HEK293 (cell line): ENCODE data around the gene NOC2L.
A peak's percentile ranks its signal among the peaks of the same experiment; 100 is the strongest.

Source experiments
- BCL11B ChIP-seq: fragments of 450-650 bp; formaldehyde crosslinking; IDR thresholded peaks from 2 replicates; pipeline ENCODE4 v1.5.1; 2016; ENCODE audit warnings: low read depth, missing biosample characterization, missing genetic modification characterization
- SALL2 ChIP-seq: fragments of 450-650 bp; formaldehyde crosslinking; IDR thresholded peaks from 2 replicates; pipeline ENCODE4 v1.5.0; 2017; ENCODE audit warnings: missing biosample characterization, mild to moderate bottlenecking, missing genetic modification characterization, borderline replicate concordance
- YY1 ChIP-seq: fragments of 450-650 bp; formaldehyde crosslinking; IDR thresholded peaks from 2 replicates; pipeline ENCODE4 v1.5.1; 2018; ENCODE audit warnings: missing biosample characterization, missing genetic modification characterization
- ZIC2 ChIP-seq: fragments of 450-650 bp; formaldehyde crosslinking; IDR thresholded peaks from 2 replicates; pipeline ENCODE4 v1.5.1; 2016; ENCODE audit warnings: missing biosample characterization, missing genetic modification characterization
- ZNF19 ChIP-seq: fragments of 450-650 bp; formaldehyde crosslinking; IDR thresholded peaks from 2 replicates; pipeline ENCODE4; 2016; ENCODE audit warnings: missing biosample characterization, missing genetic modification characterization, low read depth
- ZNF311 ChIP-seq: fragments of 450-650 bp; formaldehyde crosslinking; IDR thresholded peaks from 2 replicates; pipeline ENCODE4 v1.5.1; 2017; ENCODE audit warnings: missing biosample characterization, missing genetic modification characterization, borderline replicate concordance
- ZNF335 ChIP-seq: fragments of 450-650 bp; formaldehyde crosslinking; conservative IDR thresholded peaks from 2 replicates; pipeline ENCODE4 v1.5.1; 2016; ENCODE audit warnings: missing biosample characterization, missing genetic modification characterization
- ZNF433 ChIP-seq: fragments of 450-650 bp; formaldehyde crosslinking; IDR thresholded peaks from 2 replicates; pipeline ENCODE4 v1.5.1; 2016; ENCODE audit warnings: missing biosample characterization, missing genetic modification characterization, low read depth
- ZNF596 ChIP-seq: fragments of 450-650 bp; IDR thresholded peaks from 2 replicates; pipeline ENCODE4 v1.5.0; 2018; ENCODE audit warnings: missing biosample characterization, mild to moderate bottlenecking, missing genetic modification characterization, moderate library complexity
- ZNF664 ChIP-seq: fragments of 450-650 bp; formaldehyde crosslinking; IDR thresholded peaks from 2 replicates; pipeline ENCODE4 v1.5.1; 2016; ENCODE audit warnings: missing biosample characterization, missing genetic modification characterization
- ZNF768 ChIP-seq: fragments of 450-650 bp; formaldehyde crosslinking; IDR thresholded peaks from 2 replicates; pipeline ENCODE4 v1.5.1; 2018; ENCODE audit warnings: missing biosample characterization, mild to moderate bottlenecking, missing genetic modification characterization
- ZNF776 ChIP-seq: fragments of 450-650 bp; formaldehyde crosslinking; IDR thresholded peaks from 2 replicates; pipeline ENCODE4 v1.5.0; 2017; ENCODE audit warnings: missing biosample characterization, missing genetic modification characterization, borderline replicate concordance
- TF ChIP-seq, protein P1 (sequence below): fragments of 450-650 bp; formaldehyde crosslinking; IDR thresholded peaks from 2 replicates; pipeline ENCODE4 v1.5.1; 2016; ENCODE audit warnings: missing biosample characterization, missing genetic modification characterization
- TF ChIP-seq, protein P2 (sequence below): fragments of 450-650 bp; IDR thresholded peaks from 2 replicates; pipeline ENCODE4 v1.5.1; 2018; ENCODE audit warnings: missing biosample characterization, mild to moderate bottlenecking, missing genetic modification characterization
- TF ChIP-seq, protein P3 (sequence below): fragments of 450-650 bp; formaldehyde crosslinking; IDR thresholded peaks from 2 replicates; pipeline ENCODE4 v1.5.1; 2016; ENCODE audit warnings: missing biosample characterization, missing genetic modification characterization
- TF ChIP-seq, protein P4 (sequence below): fragments of 450-650 bp; formaldehyde crosslinking; IDR thresholded peaks from 2 replicates; pipeline ENCODE4 v1.5.1; 2016; ENCODE audit warnings: missing biosample characterization, missing genetic modification characterization
- TF ChIP-seq, protein P5 (sequence below): fragments of 450-650 bp; formaldehyde crosslinking; IDR thresholded peaks from 2 replicates; pipeline ENCODE4 v1.5.1; 2016; ENCODE audit warnings: missing biosample characterization, missing genetic modification characterization

NOC2L gene

DNA sequence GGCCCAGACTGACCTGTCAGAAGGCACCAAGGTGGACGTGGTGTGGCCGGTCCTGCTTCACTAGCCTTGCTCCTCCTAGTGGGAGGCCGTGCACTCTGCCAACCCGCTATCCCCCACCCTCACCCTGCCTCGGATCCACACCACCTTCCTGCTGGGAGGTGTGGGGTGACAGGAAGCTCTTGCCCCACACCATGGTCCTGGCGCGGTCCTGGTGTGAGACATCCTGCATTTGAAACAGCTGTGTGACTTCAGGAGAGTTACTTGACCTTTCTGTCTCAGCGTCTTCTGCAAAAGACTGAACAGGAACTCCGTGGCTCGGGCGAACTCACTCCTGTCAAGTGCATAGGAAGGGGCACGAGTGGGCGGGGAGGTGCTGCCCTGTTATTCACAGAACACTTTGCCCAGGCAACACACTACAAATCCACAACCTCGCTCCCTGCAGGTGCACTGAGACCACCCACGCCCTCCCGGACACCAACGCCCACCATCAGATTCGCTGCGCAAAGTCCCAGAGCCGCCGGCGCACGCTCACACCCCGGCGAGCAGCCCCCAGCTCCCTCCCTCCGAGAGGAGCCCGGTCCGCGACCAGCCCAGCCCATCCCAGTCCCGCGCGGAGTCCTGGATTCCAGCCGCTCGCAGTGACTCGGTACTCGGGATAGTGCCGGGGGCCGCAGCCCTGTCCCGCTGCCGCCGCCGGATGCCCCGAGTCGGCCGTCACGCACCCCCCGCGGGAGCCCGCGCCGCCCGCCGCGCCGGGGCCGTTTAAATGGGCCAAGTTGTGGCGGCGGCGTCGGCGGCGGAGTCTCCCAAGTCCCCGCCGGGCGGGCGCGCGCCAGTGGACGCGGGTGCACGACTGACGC lies 35.7 kb downstream of the NOC2L start, which contains the start of gene SAMD11 (continued):
- TF ChIP-seq, protein P1, sequence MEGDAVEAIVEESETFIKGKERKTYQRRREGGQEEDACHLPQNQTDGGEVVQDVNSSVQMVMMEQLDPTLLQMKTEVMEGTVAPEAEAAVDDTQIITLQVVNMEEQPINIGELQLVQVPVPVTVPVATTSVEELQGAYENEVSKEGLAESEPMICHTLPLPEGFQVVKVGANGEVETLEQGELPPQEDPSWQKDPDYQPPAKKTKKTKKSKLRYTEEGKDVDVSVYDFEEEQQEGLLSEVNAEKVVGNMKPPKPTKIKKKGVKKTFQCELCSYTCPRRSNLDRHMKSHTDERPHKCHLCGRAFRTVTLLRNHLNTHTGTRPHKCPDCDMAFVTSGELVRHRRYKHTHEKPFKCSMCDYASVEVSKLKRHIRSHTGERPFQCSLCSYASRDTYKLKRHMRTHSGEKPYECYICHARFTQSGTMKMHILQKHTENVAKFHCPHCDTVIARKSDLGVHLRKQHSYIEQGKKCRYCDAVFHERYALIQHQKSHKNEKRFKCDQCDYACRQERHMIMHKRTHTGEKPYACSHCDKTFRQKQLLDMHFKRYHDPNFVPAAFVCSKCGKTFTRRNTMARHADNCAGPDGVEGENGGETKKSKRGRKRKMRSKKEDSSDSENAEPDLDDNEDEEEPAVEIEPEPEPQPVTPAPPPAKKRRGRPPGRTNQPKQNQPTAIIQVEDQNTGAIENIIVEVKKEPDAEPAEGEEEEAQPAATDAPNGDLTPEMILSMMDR (tag by site-specific recombination), result 0 out of 2 replicates have a peak, but pooled peaks have one; percentile 50
- TF ChIP-seq ZNF596 (tag by site-specific recombination) (no peak; the same call in 1 of the 2 replicates), ZIC2 (tag by site-specific recombination) (peak; percentile 7; the same call in 1 of the 2 replicates), ZNF776 (no peak), ZNF19 (tag by site-specific recombination) (no peak), BCL11B (tag by site-specific recombination) (0 out of 2 replicates have a peak, but pooled peaks have one; percentile 6), ZNF311 (tag by site-specific recombination) (no peak), YY1 (tag by site-specific recombination) (0 out of 2 replicates have a peak, but pooled peaks have one; percentile 19), ZNF335 (tag by site-specific recombination) (no peak), ZNF768 (peak; percentile 93; the same call in 1 of the 2 replicates), ZNF433 (tag by site-specific recombination) (no peak), SALL2 (tag by site-specific recombination) (no peak), ZNF664 (tag by site-specific recombination) (no peak)
- TF ChIP-seq, protein P2, sequence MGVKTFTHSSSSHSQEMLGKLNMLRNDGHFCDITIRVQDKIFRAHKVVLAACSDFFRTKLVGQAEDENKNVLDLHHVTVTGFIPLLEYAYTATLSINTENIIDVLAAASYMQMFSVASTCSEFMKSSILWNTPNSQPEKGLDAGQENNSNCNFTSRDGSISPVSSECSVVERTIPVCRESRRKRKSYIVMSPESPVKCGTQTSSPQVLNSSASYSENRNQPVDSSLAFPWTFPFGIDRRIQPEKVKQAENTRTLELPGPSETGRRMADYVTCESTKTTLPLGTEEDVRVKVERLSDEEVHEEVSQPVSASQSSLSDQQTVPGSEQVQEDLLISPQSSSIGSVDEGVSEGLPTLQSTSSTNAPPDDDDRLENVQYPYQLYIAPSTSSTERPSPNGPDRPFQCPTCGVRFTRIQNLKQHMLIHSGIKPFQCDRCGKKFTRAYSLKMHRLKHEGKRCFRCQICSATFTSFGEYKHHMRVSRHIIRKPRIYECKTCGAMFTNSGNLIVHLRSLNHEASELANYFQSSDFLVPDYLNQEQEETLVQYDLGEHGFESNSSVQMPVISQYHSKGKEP (tag by site-specific recombination), result peak; percentile 66
- TF ChIP-seq, protein P3, sequence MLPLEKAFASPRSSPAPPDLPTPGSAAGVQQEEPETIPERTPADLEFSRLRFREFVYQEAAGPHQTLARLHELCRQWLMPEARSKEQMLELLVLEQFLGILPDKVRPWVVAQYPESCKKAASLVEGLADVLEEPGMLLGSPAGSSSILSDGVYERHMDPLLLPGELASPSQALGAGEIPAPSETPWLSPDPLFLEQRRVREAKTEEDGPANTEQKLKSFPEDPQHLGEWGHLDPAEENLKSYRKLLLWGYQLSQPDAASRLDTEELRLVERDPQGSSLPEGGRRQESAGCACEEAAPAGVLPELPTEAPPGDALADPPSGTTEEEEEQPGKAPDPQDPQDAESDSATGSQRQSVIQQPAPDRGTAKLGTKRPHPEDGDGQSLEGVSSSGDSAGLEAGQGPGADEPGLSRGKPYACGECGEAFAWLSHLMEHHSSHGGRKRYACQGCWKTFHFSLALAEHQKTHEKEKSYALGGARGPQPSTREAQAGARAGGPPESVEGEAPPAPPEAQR, result no peak
- TF ChIP-seq, protein P4, sequence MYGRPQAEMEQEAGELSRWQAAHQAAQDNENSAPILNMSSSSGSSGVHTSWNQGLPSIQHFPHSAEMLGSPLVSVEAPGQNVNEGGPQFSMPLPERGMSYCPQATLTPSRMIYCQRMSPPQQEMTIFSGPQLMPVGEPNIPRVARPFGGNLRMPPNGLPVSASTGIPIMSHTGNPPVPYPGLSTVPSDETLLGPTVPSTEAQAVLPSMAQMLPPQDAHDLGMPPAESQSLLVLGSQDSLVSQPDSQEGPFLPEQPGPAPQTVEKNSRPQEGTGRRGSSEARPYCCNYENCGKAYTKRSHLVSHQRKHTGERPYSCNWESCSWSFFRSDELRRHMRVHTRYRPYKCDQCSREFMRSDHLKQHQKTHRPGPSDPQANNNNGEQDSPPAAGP (tag by site-specific recombination), result peak; percentile 69
- TF ChIP-seq, protein P5, sequence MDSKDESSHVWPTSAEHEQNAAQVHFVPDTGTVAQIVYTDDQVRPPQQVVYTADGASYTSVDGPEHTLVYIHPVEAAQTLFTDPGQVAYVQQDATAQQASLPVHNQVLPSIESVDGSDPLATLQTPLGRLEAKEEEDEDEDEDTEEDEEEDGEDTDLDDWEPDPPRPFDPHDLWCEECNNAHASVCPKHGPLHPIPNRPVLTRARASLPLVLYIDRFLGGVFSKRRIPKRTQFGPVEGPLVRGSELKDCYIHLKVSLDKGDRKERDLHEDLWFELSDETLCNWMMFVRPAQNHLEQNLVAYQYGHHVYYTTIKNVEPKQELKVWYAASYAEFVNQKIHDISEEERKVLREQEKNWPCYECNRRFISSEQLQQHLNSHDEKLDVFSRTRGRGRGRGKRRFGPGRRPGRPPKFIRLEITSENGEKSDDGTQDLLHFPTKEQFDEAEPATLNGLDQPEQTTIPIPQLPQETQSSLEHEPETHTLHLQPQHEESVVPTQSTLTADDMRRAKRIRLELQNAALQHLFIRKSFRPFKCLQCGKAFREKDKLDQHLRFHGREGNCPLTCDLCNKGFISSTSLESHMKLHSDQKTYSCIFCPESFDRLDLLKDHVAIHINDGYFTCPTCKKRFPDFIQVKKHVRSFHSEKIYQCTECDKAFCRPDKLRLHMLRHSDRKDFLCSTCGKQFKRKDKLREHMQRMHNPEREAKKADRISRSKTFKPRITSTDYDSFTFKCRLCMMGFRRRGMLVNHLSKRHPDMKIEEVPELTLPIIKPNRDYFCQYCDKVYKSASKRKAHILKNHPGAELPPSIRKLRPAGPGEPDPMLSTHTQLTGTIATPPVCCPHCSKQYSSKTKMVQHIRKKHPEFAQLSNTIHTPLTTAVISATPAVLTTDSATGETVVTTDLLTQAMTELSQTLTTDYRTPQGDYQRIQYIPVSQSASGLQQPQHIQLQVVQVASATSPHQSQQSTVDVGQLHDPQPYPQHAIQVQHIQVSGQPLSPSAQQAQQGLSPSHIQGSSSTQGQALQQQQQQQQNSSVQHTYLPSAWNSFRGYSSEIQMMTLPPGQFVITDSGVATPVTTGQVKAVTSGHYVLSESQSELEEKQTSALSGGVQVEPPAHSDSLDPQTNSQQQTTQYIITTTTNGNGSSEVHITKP, result no peak
- TF ChIP-seq, all 188 proteins: peak for 44
